Epithelial cell of esophagus (primary cell): Measurements from ENCODE around the gene EIF6.

Source experiments
- DNase-seq: peaks from one replicate; pipeline ENCODE4 v3.0.0; 2010; ENCODE audit warnings: low read depth
- H3K4me3 ChIP-seq: 2 replicates; pipeline ENCODE4 v1.5.1; 2011; ENCODE audit warnings: mild to moderate bottlenecking, low read length, control low read depth
- TF ChIP-seq, protein P1 (sequence below): IDR thresholded peaks from 2 replicates; pipeline ENCODE4 v1.5.1; 2011; ENCODE audit warnings: low read depth, mild to moderate bottlenecking, low read length, control low read depth, inconsistent platforms; ENCODE audit not compliant: insufficient read depth; ENCODE audit errors: missing control alignments

Gene EIF6

DNA sequence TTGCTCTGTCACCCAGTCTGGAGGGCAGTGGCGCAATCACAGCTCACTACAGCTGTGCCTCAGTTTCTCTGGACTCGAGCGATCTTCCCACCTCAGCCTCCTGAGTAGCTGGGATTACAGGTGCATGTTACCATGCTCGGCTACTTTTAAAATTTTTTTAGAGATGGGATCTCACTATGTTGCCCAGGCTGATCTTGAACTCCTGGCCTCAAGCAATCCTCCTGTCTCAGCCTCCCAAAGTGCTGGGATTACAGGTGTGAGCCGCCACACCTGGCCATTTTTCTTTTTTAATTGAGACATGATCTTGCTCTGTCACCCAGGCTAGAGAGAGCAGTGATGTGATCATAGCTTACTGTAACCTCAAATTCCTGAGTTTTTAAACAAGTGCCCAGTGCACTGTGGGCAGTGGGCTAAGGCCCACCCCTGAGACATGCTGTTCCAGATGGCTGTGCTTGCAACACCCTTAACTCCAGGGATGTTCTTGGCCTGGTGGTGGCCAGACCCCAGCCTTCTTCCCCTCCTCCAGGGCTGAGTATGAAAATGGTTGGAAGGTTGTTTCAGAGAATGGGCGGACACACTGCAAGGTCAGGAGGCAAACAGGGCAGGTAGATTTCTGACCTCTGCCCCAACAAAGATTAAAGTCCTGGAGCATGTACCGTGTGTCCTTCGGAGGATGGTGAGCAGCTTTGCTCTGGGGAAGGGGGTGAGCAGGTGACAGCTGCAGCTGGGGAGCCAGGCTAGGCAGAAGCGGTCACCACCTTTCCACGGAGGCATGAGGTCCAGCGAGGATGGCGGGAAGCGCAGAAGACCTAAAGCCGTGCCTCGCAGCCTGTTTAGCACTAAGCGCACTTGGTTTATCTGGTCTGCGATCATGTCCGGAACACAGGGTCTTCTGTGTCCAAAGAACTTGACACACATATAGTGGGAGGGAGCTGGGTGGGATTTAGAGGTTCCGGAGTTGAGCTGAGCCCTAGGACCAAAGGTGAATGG lies 9.0 kb upstream of the EIF6 start:
- TF ChIP-seq, protein P1, sequence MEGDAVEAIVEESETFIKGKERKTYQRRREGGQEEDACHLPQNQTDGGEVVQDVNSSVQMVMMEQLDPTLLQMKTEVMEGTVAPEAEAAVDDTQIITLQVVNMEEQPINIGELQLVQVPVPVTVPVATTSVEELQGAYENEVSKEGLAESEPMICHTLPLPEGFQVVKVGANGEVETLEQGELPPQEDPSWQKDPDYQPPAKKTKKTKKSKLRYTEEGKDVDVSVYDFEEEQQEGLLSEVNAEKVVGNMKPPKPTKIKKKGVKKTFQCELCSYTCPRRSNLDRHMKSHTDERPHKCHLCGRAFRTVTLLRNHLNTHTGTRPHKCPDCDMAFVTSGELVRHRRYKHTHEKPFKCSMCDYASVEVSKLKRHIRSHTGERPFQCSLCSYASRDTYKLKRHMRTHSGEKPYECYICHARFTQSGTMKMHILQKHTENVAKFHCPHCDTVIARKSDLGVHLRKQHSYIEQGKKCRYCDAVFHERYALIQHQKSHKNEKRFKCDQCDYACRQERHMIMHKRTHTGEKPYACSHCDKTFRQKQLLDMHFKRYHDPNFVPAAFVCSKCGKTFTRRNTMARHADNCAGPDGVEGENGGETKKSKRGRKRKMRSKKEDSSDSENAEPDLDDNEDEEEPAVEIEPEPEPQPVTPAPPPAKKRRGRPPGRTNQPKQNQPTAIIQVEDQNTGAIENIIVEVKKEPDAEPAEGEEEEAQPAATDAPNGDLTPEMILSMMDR = no peak
- no peak overlapping the region for H3K4me3 ChIP-seq
- DNase-seq = no peak

DNA sequence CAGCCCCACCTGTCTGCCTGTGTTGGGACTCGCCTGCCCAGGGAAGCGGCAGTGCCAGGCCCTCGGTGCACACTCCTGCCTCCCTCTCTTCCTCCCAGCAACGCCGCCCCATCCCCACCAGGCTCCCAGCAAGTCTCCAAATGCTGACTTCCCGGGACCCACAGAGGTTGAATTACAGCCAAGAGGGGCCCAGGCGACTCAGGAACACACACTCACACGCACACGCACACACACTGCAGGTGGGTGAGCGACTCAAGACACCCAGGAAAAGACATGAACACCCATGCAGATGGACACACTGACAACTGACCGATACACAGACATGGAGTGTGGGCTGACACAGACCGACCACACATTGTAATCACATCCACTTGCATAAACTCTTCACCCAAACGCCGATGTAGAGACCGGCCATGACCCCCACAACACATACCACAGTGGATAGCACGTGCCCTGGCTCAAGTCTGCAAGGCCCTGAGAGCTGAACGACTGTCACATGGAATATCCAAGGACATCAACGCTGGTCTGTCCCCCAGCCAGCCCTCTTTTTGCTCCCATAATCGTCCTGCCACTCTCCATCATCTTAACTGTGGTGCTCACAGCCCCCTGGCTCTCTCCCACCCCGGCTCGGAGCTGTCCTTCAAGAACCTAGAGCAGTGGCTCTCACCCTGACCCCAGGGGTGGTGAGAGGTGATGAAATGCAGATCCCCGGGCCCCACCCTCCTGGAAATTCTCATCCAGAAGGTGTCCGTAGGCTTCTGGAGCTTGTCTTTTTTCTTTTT lies 8.1 kb upstream of the EIF6 start:
- TF ChIP-seq, protein P1 = no peak
- H3K4me3 ChIP-seq = no peak overlapping the region
- DNase-seq = peak; percentile 29

DNA sequence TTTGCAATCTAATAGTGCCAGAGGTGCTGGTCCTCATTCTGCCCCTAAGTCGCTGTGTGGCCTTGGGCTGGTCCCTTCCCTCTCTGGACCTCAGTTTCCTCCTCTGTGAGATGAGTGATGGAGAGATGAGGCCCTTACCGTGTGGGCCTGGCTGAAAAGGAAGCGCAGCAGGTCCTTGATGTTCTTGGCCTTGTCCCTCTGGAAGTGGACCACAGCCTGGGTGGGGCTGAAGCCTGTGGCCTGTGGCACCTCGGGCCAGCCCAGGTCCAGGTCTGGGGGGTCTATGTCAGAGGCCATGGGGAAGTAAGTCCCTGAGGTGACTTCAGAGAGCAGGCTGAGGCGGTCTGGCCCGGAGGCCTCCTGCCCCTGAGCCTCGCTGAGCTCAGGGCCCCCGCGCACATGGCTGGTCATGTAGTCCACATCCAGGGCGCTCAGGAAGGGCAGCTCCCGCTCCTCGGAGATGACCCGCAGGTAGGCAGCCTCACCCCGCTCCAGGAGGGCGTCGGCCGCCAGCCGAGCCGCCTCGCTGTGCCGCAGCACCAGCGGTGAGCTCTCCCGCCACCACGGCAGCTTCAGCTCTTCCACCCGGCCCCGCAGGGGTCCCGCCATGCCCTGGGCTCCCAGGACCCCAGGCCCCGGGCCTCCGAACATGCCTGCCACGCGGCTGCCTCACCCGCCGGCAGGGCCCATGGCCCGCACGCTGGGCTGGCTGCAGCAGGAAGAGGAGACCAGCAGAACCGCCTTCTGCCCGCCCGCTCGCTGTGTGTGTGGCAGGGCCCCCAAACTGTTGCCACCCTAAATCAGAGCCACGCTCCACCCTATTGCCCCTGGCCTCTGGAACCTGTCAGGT lies 7.3 kb upstream of the EIF6 start, which contains the start of gene FAM83C:
FAM83C (minus strand) TSS at position 772 of the 850 bp plus-strand sequence; CDS start at position 651, 121 bp downstream.
- DNase-seq = no peak
- TF ChIP-seq, protein P1 = no peak
- peak within 1 kb of the TSS; percentile 2 for H3K4me3 ChIP-seq

DNA sequence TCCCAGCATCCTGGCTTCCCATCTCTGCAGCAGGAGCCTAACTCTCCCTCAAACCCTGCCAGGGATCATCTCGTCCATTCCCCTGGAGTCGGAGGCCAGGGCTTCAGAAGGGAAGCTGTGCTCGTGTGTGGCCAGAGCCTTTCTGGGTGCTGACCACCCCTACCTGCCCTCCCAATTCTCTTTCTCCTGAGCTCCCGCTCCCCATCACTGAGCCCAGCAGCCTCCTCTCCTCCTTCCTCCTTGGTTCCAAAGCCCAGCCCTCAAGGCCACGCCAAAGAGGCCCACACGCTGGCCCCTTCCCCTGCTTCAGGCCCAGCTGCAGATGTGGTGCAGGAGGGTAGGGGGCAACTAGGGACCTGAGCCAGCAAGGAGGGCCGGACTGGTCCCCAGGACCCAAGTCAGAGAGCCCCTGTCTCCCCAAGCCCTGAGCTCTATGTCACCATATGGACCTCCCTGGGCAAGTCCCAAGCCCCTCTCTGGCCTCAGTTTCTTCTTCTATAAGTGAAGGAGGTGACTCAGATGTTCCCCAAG lies 6.4 kb upstream of the EIF6 start:
- no peak for DNase-seq
- TF ChIP-seq, protein P1 = no peak
- H3K4me3 ChIP-seq = no peak overlapping the region

DNA sequence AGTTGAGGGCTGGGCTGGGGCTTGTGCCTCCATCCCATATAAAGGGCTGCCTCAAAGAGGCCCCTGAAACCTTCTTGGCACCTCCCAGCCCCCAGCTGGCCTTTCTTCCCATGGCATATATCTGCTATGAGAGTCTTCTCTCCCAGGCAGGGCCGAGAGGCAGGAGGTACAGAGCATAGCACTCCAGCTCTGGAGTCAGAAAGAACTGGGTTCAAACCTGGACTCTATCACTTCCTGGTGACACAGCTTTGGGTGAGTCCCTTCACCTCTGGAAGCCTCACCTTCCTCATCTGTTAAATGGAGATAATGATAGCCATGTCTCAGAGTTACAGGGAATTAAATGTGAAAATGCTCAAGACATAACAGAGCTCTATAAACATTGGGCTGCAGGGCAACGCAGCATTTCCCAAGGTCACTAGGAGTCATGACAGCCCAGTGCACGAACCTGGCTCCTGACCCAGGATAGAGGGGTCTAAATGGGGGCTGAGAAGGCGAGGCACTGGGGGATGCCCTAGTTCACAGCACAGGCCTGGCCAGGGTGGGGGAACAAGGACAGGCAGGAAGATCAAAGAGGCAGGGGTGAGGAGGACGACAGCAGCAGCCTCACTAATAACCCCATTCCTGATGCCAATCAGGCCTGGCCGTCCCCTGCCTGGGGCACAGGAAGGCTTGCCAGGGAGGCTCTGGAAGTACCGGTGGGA lies 5.8 kb upstream of the EIF6 start:
- no peak overlapping the region for H3K4me3 ChIP-seq

More for the DNA sequence above, 5.8 kb upstream of the EIF6 start:
- TF ChIP-seq, protein P1 = no peak
- no peak for DNase-seq
